Ishikawa (cell line): Measurements from ENCODE around the gene BTBD8.

ENCODE experiments used
- CEBPB ChIP-seq: IDR thresholded peaks from 2 replicates; pipeline ENCODE4 v1.6.1; 2012
- CREB1 ChIP-seq: IDR thresholded peaks from 2 replicates; pipeline ENCODE4 v1.6.1; 2012; ENCODE audit warnings: low read depth
- EGR1 ChIP-seq: IDR thresholded peaks from 2 replicates; pipeline ENCODE4 v1.6.1; 2012
- EP300 ChIP-seq: IDR thresholded peaks from 2 replicates; pipeline ENCODE4 v1.6.1; 2012; ENCODE audit warnings: borderline replicate concordance
- FOXM1 ChIP-seq: IDR thresholded peaks from 2 replicates; pipeline ENCODE4 v1.6.1; 2012; ENCODE audit warnings: low read depth, borderline replicate concordance
- MAX ChIP-seq: IDR thresholded peaks from 2 replicates; pipeline ENCODE4 v1.6.1; 2012
- NFIC ChIP-seq: IDR thresholded peaks from 2 replicates; pipeline ENCODE4 v1.6.1; 2012
- RAD21 ChIP-seq: IDR thresholded peaks from 2 replicates; pipeline ENCODE4 v1.6.1; 2012; ENCODE audit warnings: low read depth
- REST ChIP-seq: IDR thresholded peaks from 2 replicates; pipeline ENCODE4 v1.6.1; 2012; ENCODE audit warnings: low read depth, mild to moderate bottlenecking
- TAF1 ChIP-seq: IDR thresholded peaks from 2 replicates; pipeline ENCODE4 v1.6.1; 2012; ENCODE audit warnings: low read depth, mild to moderate bottlenecking
- TCF12 ChIP-seq: IDR thresholded peaks from 2 replicates; pipeline ENCODE4 v1.6.1; 2012; ENCODE audit warnings: low read depth
- TEAD4 ChIP-seq: IDR thresholded peaks from 2 replicates; pipeline ENCODE4 v1.6.1; 2012
- USF1 ChIP-seq: IDR thresholded peaks from 2 replicates; pipeline ENCODE4 v1.6.1; 2012
- YY1 ChIP-seq: IDR thresholded peaks from 2 replicates; pipeline ENCODE4 v1.6.1; 2012; ENCODE audit warnings: low read depth
- ZBTB7A ChIP-seq: IDR thresholded peaks from 2 replicates; pipeline ENCODE4 v1.6.1; 2012; ENCODE audit warnings: low read depth

BTBD8 gene

GRCh38 chr1:92169214-92170005, 89.3 kb downstream of the BTBD8 start:
- no peak for TF ChIP-seq CEBPB
- TF ChIP-seq NFIC, result no peak
- TF ChIP-seq YY1, result no peak
- no peak for TF ChIP-seq USF1
- TF ChIP-seq TAF1, result no peak
- TF ChIP-seq TCF12, result no peak
- TF ChIP-seq TEAD4, result no peak
- no peak for TF ChIP-seq RAD21
- TF ChIP-seq CREB1, result no peak
- TF ChIP-seq REST, result no peak
- no peak for TF ChIP-seq EP300
- no peak for TF ChIP-seq MAX
- no peak for TF ChIP-seq EGR1
- TF ChIP-seq FOXM1, result no peak
- TF ChIP-seq ZBTB7A, result no peak

- no peak for TF ChIP-seq TCF12
- TF ChIP-seq USF1, result no peak
- no peak for TF ChIP-seq CREB1
- TF ChIP-seq NFIC, result no peak
- TF ChIP-seq EGR1, result no peak
- TF ChIP-seq RAD21, result no peak
Measured at GRCh38 chr1:92184632-92185031, 104.5 kb downstream of the BTBD8 start.

- TF ChIP-seq YY1 (no peak), TCF12 (no peak), MAX (no peak), RAD21 (no peak), USF1 (no peak), ZBTB7A (no peak), EGR1 (no peak), CREB1 (no peak), REST (no peak), TEAD4 (no peak), CEBPB (no peak), TAF1 (no peak), FOXM1 (no peak), EP300 (no peak), NFIC (no peak)
Measured at GRCh38 chr1:92186081-92186480, 105.9 kb downstream of the BTBD8 start.

- TF ChIP-seq RAD21 (no peak), FOXM1 (no peak), EP300 (no peak), EGR1 (no peak), MAX (no peak), YY1 (no peak), TCF12 (no peak), REST (no peak), USF1 (no peak), NFIC (no peak), ZBTB7A (no peak), TAF1 (no peak), TEAD4 (no peak), CEBPB (no peak), CREB1 (no peak)
Measured at GRCh38 chr1:92188436-92189255, 108.5 kb downstream of the BTBD8 start.
